Activated CD8-positive, alpha-beta memory T cell treated with anti-CD3 and anti-CD28 coated beads, Interleukin-2, amount 50 U/mL, for 4 hours (primary cell): ENCODE results near the gene LRP1B.
"Not testable (repeated sequence)": the region's sequence is repeated elsewhere in the genome, so short reads cannot be mapped to it uniquely, and the experiment has no call there.

Experiments
- DNase-seq: peaks from one replicate; pipeline ENCODE4 v3.0.0-alpha.2; 2020

LRP1B gene

DNA sequence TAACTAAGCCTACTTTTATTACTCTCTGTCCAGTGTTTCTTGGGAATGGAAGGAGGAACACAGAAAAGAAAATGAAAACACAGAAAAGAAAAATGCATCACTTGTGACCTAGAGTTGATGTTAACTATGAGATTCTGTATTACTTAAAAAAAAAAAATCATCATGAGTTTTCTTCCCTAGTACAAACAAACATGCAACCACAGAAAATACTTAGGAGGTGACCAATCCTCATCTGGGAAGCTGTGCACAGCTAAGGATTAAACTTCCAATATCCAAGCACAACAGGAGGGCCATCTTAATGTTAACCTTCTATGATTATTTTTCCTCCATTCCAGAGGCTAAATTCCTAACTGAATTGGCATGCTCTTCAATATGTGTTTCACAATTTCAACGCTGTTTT lies 1140.4 kb downstream of the LRP1B start:
- DNase-seq = no peak

DNA sequence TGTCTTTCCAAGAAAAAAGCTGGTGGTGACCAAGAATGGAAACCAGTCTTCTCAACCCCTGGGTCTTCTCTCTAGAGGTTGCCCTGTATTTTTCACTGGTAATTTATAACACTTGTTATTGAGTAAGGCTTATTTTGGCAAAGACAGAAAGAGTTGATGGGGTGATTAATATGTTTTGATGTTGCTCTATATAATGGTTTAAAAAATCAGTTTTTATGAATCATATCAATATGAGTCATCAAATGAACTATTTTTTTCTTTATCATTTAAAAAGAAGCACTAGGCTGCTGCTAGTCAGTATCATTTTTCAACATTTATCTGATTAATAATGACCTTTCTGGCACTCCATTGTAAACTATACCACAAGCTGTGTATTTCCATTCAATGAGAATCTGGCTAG lies 1142.2 kb downstream of the LRP1B start:
- DNase-seq = no peak

DNA sequence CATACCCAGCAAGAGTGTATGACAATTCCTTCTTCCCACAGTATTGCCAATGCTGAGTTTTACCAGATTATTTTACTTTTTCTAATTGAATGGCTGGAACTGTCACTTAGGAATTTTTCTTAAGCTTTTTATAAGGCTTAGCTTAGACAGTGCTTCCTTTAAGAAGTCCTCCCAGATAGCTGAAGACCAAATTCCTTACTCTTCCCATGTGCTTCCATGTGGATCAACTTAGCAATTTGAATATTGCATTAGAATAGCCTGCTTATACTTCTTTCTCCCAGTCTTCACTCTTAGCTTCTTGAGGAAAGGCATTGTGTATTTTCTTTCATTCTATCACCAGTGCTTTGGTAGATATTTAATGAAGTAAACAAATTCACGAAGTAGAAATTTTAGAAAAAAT lies 1144.4 kb downstream of the LRP1B start:
- DNase-seq = no peak

DNA sequence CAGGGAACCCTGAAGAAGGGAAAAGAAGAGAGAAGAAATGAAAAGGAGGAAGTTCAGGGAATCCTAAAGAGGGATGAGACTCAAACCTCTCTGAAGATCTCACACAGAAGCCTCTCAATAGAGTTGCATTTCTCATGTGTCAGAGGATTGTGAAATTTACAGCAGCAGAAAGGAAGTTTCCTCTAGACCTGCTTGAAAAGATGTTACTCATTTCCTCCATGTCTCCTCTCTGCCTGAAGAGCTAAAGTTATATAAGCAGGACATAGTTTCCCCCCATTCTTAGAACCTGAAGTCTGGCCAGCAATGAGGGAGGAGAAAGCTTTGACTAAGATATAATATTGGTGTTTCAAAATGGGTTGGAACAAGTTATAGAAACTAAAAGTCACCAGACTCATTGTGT lies 1155.6 kb downstream of the LRP1B start:
- no peak for DNase-seq

DNA sequence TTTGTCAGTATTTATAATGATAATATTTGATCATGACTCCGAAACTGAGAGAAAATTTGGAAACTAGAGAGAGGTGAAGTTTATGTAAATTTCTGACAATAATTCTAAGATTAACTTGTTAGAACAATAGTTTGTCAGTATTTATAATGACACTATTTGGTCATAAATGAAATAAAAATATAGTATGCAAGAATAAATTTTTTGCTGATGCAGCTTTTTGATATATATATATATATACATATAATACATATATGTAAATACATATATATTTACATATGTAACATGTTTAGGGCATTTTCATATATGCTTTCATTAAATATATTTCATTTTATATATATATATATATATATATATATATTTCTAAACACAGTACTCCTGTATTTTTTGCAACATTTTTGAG lies 1158.1 kb downstream of the LRP1B start:
- no peak for DNase-seq

DNA sequence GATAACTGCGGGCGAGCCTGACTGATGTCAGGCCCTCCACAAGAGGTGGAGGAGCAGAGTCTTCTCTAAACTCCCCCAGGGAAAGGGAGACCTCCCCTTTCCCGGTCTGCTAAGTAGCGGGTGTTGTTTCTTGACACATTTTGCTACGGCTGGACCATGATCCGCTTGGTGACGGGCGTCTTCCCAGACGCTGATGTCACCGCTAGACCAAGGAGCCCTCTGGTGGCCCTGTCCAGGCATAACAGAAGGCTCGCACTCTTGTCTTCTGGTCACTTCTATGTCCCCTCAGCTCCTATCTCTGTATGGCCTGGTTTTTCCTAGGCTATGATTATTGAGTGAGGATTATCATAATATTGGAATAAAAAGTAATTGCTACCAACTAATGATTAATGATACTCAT lies 1166.5 kb downstream of the LRP1B start:
- not testable (repeated sequence) for DNase-seq

DNA sequence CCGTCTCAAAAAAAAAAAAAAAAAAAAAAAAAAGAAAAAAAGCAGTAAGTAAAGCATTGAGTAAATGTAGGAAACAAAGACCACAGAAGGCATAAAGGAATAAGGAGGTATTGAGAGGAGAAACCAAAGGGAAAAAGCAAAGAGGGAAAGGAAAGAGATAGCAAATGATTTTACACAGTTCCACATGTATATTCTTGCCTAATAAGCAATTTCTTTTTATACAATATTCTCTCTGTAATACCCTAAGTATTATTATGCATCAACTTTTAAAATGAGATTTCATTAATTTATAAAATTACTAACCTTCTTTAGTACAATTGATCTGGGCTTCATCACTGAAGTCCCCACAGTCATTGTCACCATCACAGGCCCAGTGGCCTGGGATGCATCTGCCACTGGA lies 1180.9 kb downstream of the LRP1B start:
- no peak for DNase-seq

DNA sequence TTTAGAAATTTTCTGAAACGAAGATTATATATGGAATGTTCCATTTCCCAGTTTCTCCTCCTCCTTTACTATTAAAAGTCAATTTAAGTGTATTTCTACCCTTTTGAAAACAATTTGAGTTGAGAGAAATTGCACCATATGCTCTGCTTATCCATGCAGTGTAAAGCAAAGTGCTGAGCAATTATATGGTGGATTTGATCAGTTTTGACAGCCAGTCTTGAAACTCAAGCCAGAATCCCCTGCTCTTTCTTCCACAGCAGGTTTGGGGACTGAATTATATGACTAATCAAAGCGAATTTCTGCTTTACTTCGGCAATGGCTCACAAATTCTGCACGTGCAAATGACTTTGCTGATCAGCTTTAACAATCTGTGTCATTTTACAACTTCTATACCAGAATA lies 1183.6 kb downstream of the LRP1B start:
- DNase-seq = no peak

DNA sequence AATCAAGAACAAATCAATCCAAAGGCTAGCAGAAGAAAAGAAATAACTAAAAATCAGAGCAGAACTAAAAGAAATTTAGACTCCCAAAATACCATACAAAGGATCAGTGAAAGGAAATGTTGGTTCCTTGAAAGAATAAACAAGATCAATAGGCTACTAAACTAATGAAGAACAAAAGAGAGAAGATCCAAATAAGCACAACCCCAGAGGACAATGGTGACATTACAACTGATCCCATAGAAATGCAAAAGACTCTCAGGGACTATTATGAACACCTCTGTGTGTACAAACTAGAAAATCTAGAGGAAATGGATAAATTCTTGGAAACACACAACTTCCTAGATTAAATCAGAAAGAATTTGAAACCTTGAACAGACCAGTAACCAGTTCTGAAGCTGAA lies 1186.9 kb downstream of the LRP1B start:
- no peak for DNase-seq

DNA sequence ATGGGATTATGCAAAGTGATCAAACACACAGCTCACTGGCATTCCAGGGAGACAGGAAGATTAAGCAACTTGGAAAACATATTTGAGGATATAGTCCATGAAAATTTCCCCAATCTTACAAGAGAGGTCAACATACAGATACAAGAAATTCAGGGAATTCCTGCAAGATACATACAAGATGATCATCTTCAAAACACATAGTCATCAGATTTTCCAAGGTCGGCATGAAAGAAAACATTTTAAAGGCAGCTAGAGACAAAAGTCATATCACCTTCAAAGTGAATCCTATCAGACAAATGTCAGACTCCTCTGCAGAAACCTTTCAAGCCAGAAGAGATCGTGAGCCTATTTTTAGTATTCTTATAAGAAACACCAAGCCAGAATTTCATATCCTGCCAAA lies 1188.5 kb downstream of the LRP1B start:
- no peak for DNase-seq

DNA sequence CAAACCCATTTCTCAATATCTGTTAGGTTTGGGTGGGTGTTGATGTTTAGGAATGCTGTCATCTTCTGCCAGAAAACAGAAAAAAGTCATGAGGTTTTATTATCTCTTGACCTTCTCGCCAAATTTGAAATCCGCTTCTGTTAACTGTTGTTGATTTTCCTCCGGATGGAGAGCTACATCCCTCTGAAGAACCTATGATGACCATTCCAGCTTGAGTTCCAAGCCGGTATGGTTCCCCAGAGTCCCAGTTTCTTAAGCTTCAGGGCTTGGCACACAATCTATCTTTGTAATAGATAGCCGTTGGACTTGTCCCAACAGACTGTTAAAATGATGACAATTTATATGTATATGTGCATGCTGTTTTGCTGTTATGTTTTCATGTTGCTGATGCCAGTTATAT lies 1201.0 kb downstream of the LRP1B start:
- DNase-seq = no peak

DNA sequence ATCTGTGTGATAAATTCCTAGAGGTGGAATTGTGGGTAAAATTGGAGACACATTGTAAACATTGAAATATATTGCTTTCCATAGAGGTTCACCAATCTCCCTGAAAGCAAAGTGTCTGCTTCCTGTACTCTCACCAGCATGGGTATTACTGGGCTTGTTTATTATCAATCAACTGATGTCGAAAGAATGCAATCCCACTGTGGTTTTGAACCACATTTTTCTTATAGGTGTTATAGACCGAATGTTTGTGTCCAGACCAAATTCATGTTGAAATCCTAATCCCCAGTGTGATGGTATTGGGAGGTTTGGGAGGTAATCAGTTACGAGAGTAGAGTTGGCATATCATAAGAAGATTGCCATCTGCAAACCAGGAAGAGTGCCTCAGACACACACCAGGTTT lies 1212.4 kb downstream of the LRP1B start:
- no peak for DNase-seq

DNA sequence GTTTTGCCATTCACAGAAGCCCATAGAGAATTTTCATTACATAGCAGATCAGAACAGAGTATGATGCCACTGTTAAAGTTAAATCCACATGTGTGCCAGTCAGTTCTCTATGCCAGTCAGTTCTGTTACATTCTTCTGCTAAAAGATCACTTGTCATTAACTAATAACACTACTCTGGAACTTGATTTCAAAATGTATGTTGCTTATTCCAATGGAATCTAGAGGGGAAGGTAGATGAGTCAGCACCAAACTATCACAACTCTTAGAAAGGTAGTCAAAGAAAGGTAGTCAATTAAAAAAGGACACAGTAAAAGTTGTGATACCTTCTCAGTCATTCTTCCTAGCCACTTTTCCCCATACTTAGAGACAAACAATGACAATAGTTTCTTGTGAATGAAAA lies 1214.4 kb downstream of the LRP1B start:
- no peak for DNase-seq

DNA sequence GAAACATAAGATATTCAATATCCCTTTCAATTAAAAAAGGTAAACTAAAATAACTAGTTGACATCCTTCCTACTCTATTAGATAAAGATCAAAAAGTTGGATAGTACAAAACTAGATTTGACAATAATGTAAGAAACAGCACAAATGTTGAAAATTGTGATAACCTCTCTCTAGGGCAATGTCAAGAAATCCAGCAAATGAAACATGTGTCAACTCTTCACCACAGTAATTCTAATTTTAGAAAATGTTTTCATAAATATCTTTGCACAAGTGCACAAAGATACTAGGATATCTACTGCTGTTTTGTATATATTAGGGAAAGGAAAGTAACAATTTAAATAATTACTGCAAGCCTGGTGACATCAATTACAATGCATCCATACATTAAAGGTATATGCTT lies 1220.1 kb downstream of the LRP1B start:
- DNase-seq = no peak

DNA sequence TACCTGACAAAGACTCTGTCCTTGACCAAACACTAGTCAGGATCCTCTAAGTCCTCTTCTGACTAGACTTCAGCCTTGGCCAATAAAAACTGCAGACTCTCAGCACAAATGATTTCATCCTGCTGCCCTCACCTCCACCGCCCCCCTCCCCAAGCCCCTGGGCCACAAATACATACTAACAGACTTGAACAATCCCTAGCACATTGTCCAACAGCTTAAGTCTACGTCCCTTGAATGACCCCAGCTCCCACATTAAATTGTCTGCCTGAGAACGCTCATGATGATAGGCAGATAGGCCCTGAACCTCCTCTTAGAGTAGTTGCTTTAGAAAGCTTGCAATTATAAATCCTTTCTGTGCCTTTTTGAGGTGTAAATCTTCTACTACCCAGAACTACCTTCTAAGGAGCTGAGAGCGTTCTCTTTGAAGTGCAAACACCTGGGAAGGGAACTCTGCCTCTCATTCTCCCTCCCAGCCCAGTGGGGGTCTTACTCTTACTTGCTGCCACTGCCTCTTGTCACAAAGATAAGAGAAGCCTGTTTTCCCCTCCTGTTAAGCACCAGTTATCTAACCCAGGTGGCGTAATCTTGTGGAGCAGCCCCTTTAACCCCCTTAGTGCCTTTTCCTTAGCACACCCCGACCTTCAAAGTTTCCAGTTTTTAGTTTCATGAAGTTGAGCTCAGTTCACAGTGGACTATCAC lies 1225.6 kb downstream of the LRP1B start:
- DNase-seq = no peak

DNA sequence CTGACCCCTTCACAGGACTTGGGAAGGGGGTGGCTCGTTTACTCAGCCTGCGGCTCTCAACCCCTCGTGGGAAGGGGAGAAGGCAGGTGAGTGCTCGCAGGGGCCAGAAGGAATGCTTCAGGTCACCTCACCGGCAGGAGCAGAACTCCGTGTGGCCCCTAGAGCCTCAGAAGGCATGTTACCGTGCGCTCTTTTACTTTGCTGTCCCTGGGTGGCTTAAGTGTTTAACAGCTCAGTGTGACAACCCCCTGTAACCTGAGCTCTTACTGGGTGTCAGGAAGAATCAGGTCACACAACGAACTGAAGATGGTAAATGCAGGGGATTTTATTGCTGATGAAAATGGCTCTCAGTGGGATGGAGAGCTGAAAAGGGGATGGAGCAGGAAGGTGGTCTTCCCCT lies 1235.4 kb downstream of the LRP1B start:
- no peak for DNase-seq

DNA sequence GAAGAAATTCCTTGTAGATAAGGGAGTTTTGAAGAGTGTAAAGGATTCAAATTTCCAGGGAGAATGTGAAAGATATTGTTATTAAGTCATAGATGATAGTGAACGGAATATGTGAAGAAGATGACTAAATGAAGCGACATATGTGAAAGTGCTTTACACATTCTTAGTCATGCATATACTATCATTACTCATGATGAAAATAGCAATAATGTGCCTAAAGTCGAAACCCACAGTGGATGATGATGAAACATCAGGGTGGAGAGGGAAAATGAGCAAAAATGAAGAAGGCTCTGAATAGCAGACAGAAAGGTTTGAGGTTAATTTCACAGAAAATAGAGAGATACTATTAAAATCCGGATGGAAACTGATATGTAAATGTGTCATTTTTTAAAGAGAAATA lies 1237.1 kb downstream of the LRP1B start:
- no peak for DNase-seq

DNA sequence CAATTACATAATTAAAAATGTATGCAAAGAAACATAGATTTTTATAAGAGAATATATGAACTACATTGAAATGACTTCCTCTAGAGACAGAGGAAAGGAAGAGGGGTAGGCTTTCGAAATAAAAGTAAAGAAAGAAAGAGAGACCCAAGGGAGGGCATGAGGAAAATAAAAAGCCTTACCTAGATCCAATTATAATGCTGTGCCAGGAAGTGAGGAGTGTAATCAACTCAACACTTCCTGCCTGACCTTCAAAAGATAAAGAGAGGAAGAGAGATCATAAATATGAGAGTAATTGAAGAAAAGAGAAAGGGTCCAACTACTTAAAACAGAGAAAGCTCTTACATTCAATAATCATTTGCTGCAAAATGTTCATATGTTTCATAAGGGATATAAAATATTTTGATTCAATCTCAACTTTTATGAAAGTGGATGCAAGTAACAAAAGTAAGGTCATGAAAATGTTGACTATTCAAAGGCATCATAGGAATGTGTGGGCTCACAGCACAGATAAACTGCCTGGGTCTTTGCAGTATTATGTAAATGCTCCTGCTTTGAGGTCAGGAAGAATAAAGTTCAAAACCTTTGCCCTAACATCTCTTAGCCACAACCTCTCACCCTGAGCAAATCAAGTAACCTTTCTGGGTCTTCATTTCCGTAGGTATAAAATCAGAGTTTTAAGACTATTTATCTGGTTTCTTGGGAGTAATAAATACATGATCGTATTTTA lies 1237.7 kb downstream of the LRP1B start:
- no peak for DNase-seq

DNA sequence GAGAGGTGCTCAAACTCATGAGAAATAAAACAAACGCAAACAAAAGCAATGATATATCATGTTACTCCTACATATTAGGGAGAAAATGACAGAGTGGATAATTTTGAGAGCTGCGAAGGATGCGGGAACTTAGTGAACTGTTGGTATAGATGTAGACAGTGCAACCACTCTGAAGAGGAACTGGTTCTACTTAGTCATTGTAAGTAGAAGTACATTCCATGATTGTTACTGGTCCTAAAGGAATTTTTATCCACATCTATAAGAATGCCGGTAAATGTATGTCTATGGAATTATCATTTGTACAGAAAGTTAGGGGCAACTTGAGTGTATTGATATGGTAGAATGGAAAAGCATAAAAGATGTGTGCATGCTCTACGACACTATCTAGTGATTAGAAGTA lies 1238.4 kb downstream of the LRP1B start:
- no peak for DNase-seq

DNA sequence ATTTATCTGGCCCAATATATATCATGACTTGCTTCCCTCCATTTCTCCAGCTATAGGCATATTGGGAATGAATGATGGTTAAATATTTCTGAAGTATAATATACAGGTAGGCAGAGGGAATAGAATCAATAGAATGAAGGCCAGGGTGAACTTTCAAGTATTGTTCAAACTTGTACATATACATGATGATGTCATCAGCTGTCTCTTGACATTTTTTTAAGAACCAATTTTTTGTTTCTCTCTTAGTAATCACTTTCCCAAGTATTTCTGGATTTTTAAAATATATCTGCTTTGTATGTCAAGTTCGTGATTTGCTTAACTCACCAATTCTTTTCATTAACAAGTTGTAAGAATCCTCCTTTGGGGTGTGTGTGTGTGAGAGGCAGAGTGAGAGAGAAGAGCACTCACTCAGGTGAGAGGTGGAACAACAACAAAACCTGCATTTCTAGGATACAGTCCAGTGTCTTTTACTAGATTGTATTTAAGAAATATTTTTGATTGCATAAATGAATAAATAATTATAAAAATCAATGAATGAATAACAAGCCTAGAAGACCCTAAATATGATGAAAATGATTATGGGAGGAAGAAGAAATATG lies 1239.1 kb downstream of the LRP1B start:
- no peak for DNase-seq

DNA sequence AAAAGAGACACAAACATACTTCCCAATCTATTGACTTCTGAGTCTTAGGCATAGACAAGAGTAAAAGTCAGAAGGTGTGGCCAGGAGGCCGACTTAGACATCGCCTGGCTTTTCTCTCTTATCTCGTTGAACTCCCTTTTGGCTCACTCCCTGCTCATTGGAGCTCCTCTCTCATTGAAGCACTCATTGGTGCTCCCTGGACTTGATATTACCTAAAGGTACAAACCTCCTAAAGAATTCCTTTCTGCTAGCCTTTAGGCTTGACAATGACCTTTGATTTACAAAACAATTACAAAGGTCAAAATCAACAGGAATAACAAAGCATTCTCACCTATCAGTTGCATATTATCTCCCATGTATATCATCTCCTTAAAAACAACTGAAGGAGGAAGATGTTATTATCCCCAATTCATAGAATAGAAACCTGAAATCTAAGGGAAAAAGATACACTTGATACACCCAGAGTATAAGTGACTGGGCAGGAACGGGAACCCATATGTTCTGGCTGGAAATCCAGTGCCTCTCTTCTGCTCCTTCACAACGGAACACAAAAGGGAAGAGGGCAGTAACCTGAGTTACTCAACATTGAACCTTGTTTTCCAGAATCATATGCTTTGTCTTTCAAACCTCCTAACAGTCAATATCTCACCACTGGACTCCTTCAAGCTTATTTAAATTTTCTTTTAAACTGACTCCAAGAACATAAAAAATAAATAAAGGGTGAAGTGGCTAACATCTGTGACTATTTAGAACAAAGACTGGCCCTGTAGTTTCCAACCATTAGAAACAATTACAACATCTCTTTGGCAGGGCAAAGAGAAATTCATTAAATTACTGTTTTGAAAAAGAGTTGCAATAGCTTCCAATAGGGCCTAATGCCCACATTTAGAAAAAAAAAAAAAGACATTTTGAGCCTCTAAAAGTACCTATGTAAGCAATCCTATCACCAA lies 1247.9 kb downstream of the LRP1B start:
- DNase-seq = no peak

DNA sequence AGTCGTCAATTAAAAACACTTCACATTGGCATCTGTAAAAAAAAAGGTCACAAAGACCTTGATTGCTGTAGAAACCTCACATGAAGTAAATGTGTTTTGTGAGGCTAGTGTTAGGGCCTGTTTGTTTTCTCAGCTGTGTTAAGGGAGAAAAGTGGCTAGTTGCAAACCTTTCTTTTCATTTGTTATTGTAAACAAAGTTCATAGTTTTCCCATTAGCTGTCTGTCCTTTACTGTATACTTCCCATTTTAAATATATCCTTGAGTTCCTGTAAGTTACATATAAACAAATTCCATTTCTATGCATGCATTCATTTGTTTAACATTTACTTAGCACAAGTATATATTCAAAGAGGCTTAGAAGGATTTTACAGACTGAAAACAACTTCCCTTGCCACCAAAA lies 1250.2 kb downstream of the LRP1B start:
- DNase-seq = no peak

DNA sequence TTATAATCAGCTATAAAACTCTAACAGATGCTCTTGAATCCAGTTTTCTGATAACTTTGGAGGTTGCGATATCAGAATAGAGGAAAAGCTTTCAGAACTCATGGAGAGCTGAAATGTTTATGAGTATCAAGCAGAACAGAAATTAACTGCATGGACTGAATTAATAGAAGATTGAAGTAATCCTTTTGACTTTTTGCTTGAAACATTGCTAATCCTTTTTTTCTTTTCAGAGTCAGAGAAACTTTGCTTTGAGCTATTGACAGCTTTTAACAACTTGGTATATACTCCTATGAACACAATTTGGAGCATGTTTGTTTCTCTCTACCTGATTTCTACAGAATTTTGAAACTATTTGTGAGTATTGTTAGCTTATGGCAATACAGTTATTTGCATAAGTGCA lies 1254.8 kb downstream of the LRP1B start:
- no peak for DNase-seq
